ENCODE measurements around the gene TMEM54.
A peak's percentile ranks its signal among the peaks of the same experiment; 100 is the strongest.

The TMEM54 gene, protein sequence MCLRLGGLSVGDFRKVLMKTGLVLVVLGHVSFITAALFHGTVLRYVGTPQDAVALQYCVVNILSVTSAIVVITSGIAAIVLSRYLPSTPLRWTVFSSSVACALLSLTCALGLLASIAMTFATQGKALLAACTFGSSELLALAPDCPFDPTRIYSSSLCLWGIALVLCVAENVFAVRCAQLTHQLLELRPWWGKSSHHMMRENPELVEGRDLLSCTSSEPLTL

DNA sequence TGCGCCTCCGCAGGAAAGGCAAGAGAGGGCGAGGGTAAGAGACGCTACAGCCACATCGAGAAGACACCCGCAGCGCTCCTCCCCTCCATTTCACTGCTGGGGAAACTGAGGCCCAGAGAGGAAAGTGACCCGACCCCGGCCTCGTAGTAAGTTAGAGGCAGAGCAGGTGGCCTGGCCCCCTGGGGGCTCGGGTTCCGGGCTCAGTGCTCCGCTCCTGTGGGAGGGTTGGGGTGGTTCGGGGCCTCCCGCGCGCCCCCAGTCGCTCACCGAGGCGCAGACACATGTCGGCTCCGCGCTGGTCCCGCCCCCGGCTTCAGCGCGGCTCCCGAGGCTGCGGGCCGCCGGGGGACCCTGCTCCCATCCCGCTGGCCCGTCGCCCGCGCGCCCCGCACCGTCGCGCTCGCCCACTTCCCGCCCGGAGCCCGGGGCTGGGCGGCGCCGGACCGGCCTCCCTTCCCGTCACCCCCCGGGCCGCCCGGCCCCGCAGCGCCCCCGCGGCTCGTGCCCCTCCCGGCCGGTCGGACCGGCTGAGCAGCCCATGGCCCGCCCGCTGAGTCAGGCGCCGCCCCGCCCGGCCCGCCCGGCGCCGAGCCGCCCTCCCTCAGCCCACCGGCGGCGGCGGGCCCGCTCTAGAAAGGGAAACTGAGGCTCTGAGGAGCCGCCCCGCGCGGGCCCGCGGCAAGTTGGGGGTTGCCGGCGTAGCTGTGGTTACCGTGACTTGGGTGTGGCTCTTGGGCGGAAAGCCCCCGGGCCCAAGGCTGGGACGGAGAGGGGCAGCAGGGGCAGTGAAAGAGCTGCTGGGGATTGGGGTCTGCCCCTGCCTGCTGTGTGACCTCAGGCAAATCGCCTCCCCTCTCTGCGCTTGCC, at the start of gene TMEM54:
Gene TMEM54 (minus strand): TSS at position 434 of the 867 bp plus-strand sequence. CDS start 151 bp downstream, at position 283.
- H3K9me3 Mint-ChIP-seq = no peaks in the 10 kb centered on the region
- no peaks in the 10 kb centered on the region for H3K36me3 Mint-ChIP-seq
- DNase-seq (no peak), ATAC-seq (replicated peaks) (peak; percentile 69 to 72)
- peak within 1 kb of the TSS; percentile 82 for H3K27ac Mint-ChIP-seq
- peak within 1 kb of the TSS; percentile 81 to 82 for H3K4me3 Mint-ChIP-seq
- H3K27me3 Mint-ChIP-seq = peaks cover 45 to 69% of the 10 kb centered on the region in 2 donors
- H3K4me1 Mint-ChIP-seq = peaks cover 5 to 11% of the 10 kb centered on the region in 2 donors

DNA sequence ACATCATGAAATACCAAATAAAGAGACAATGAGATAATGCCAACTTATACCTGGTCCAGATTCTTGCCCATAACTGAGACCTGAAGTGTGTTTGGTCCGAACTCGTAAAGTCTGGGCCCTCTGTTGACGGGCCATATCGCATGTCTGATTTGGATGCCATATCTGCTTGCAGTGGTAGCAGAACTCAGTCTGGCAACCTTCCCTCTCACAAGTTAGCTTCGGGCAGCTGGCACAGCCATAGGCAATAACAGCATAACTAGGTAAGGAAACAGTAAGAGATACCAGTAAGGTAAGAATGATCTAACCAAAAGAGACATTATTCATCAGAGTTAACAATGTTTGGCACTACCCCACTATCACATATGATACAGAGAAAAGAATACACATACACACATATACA, 48.3 kb upstream of the TMEM54 start:
- H3K4me3 Mint-ChIP-seq = no peak overlapping the region
- peaks cover 25 to 33% of the 10 kb centered on the region in 2 donors for H3K36me3 Mint-ChIP-seq
- peaks cover 15 to 31% of the 10 kb centered on the region in 2 donors for H3K4me1 Mint-ChIP-seq
- H3K27me3 Mint-ChIP-seq = no peaks in the 10 kb centered on the region
- no peak overlapping the region for H3K27ac Mint-ChIP-seq
- ATAC-seq (replicated peaks) (no peak), DNase-seq (no peak)
- no peaks in the 10 kb centered on the region for H3K9me3 Mint-ChIP-seq

DNA sequence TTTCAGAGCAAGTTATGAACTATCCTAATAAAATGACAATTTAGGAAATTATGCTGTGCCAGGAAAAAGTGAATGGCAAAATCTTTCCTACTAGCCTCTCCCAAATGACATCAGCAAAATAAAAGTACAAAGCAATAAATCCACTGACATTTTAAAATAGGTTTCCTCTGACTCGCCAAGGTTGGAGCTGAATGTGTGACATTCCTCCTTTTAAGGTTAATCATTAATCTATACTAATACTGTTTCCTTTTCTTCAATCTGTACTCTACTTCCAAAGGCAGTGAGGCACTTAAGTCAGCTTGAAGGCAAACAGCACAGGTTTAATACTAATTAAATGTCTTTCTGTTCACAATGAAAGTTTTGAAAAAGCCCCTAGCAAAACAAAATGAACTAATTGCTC, 47.7 kb upstream of the TMEM54 start:
- no peaks in the 10 kb centered on the region for H3K27me3 Mint-ChIP-seq
- DNase-seq (no peak), ATAC-seq (replicated peaks) (no peak)
- H3K27ac Mint-ChIP-seq = no peak overlapping the region
- no peak overlapping the region for H3K4me3 Mint-ChIP-seq
- peaks cover 31 to 39% of the 10 kb centered on the region in 2 donors for H3K36me3 Mint-ChIP-seq
- peaks cover 15 to 31% of the 10 kb centered on the region in 2 donors for H3K4me1 Mint-ChIP-seq
- no peaks in the 10 kb centered on the region for H3K9me3 Mint-ChIP-seq

DNA sequence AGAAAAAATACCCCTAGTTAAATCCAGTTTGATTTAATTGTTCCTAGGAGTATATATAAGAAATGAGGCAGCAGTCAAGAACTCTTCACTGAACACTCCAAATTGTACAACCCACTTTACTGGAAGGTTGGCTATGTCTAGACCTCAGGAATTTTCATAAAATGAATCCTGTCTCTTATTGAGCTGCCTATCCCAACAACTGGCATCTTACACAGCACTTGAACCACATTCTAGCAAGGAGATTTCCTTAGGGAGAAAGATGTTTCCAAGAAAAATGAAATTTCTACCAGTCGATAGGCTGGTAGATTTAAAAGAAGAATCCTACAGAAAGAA, 47.2 kb upstream of the TMEM54 start:
- Mint-ChIP-seq H3K4me3 (no peak overlapping the region), H3K9me3 (no peaks in the 10 kb centered on the region), H3K4me1 (peaks cover 12 to 27% of the 10 kb centered on the region in 2 donors), H3K36me3 (peaks cover 34 to 44% of the 10 kb centered on the region in 2 donors), H3K27ac (no peak overlapping the region), H3K27me3 (no peaks in the 10 kb centered on the region)
- ATAC-seq (replicated peaks) = no peak
- no peak for DNase-seq

DNA sequence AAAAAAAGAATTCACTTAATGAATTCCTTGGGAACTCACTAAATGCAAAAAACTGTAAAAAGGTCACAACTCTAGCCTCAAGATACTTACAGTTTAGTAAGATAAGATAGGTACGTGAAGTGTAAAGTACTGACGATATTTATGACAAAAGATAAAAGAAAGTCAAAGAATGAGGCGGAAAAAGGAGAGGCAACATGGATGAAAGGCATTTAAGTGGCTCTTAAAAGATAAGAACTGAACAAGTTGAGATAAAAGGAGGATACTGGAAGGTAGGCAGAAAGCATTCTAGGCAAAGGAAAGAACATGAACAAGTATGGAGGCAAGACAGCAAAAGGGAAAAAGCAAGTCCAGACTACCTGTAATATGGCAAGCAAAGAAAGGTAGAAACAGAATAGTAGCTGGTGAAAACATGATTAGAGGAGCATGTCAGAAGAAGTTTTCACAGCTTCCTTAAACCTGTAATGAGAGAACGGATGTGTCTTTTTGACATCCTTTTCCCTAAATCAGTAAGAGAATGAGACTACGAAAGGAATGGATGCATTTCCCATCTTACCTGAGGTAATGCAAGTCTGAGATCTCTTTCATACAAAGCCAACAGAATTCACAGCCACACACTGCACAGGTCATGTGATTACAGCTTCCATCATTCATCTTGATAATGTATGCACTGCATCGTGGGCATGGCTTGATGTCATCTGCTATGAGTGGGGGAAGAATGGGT, 46.6 kb upstream of the TMEM54 start:
- peaks cover 9 to 22% of the 10 kb centered on the region in 2 donors for H3K4me1 Mint-ChIP-seq
- H3K27me3 Mint-ChIP-seq = no peaks in the 10 kb centered on the region
- no peak for DNase-seq
- H3K4me3 Mint-ChIP-seq = no peak overlapping the region
- H3K36me3 Mint-ChIP-seq = peaks cover 32 to 43% of the 10 kb centered on the region in 2 donors
- no peak for ATAC-seq (replicated peaks)
- H3K27ac Mint-ChIP-seq = no peak overlapping the region
- no peaks in the 10 kb centered on the region for H3K9me3 Mint-ChIP-seq

DNA sequence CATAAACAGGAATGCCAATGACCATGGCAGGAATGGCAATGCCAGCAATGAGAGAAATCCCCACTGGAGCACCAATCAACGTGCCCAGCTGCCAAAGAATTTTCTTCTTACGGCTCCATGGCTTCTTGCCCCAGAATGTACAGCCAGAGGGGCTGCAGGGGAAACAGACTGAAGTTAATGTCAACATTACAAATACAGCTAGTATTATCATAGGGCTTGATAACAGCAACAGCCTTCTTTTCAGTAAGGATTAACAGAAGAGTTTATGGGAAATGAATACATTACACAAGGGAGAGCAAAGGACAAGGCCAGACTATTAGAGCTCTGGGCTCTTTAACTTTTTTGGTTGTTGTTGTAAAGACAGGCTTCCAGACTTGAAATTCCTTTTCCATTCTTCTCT, 45.2 kb upstream of the TMEM54 start:
- Mint-ChIP-seq H3K27me3 (no peaks in the 10 kb centered on the region), H3K9me3 (no peaks in the 10 kb centered on the region), H3K4me3 (no peak overlapping the region), H3K27ac (no peak overlapping the region), H3K4me1 (peaks cover 9 to 17% of the 10 kb centered on the region in 2 donors), H3K36me3 (peaks cover 33 to 46% of the 10 kb centered on the region in 2 donors)
- ATAC-seq (replicated peaks) (no peak), DNase-seq (no peak)

DNA sequence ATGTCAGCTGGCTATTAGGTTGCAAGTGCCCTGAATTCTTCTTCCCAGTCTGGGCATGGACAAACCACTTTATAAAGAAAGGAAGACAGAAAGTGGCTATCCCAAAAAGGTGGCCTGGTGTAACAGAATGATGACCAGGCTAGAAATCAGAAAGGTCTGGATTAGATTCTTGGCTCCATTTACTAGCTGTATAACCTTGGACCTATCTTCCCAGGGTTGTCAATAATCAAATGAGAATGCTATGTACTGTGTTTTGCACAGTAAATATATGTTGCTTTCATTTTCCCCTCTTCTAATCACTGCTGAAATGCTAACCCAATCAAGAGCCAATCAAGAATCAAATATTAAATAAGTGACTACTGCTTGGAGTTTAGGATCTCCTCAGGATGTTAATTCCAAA, 43.0 kb upstream of the TMEM54 start:
- H3K4me1 Mint-ChIP-seq = peaks cover 6 to 18% of the 10 kb centered on the region in 2 donors
- ATAC-seq (replicated peaks) (no peak), DNase-seq (no peak)
- H3K36me3 Mint-ChIP-seq = peaks cover 40 to 56% of the 10 kb centered on the region in 2 donors
- no peak overlapping the region for H3K4me3 Mint-ChIP-seq
- no peak overlapping the region for H3K27ac Mint-ChIP-seq
- no peaks in the 10 kb centered on the region for H3K9me3 Mint-ChIP-seq
- no peaks in the 10 kb centered on the region for H3K27me3 Mint-ChIP-seq

DNA sequence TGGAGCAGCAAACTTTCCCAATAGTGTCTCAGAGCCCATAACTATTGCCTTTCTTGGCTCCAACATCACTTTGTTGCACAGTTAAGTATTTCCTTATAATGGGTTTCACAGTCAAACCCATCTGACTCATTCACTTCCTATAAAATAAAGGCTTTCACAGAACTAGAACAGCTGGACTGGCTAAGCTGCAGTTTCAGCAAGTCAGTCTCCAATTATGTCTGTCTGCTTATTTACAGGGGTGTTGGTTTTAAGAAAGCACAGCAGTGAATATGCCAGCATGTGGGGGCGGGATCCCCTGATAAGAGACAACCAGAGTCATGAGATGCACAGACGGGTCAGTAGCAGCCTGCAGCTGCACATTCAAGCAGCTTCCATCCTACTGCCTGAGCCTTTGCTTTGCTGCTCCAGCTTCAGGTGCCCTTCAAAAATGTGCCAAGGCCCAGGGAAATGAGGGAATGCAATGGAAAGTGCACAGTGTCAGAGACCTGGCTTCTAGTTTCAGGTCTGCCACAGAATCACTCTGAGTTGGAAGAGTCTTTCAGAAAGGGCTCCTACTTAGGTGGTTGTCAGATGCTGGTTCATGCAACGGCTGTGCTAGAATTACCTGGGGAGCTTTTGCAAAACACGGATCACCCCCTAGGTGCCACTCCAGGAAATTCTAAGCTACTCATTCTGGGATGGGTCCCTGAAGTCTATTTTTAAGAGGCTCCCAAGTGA, 38.6 kb upstream of the TMEM54 start:
- DNase-seq (no peak), ATAC-seq (replicated peaks) (peak; percentile 14 to 34)
- Mint-ChIP-seq H3K9me3 (no peaks in the 10 kb centered on the region), H3K4me1 (peaks cover 4 to 13% of the 10 kb centered on the region in 2 donors), H3K27ac (no peak overlapping the region), H3K4me3 (no peak overlapping the region), H3K36me3 (peaks cover 41 to 50% of the 10 kb centered on the region in 2 donors), H3K27me3 (no peaks in the 10 kb centered on the region)

DNA sequence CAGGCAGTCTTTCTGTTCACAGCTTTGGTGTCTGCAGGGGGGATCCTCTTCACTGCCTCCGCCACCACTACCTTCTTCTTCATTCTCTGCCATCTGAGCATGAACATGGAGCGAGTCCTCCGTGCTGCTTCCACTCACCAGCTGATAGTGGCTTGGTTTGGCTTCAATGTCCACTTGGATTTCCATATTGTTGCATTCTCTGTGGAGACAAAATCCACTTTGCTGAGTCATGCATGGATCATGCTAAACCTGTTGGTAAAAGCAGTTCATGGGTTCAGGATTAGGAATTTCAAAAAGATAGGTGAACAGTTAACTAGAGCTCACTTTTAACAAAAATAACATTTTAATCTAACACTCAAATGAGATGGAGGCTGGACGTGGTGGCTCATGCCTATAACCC, 35.9 kb upstream of the TMEM54 start:
- no peaks in the 10 kb centered on the region for H3K9me3 Mint-ChIP-seq
- ATAC-seq (replicated peaks) = no peak
- H3K4me3 Mint-ChIP-seq = no peak overlapping the region
- H3K36me3 Mint-ChIP-seq = peaks cover 28 to 36% of the 10 kb centered on the region in 2 donors
- H3K27ac Mint-ChIP-seq = peak overlapping the region; percentile 60
- H3K4me1 Mint-ChIP-seq = peaks cover 4 to 22% of the 10 kb centered on the region in 2 donors
- DNase-seq = no peak
- H3K27me3 Mint-ChIP-seq = no peaks in the 10 kb centered on the region

DNA sequence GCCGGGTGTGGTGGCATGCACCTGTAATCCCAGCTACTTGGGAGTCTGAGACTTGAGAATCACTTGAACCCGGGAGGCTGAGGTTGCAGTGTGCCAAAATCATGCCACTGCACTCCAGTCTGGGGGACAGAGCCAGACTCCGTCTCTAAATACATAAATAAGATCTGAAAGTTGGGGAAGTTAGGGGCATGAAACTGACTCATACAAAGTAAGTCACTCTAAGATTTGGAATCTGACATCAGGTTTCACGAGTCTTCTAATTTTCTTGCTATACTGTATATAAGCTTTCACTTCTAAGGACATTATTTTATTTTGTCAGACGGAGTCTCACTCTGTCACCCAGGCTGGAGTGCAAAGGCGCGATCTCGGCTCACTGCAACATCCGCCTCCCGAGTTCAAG, 33.3 kb upstream of the TMEM54 start:
- Mint-ChIP-seq H3K27ac (no peak overlapping the region), H3K36me3 (peaks cover 20 to 26% of the 10 kb centered on the region in 2 donors), H3K9me3 (no peaks in the 10 kb centered on the region), H3K4me1 (peaks cover 2 to 11% of the 10 kb centered on the region in 2 donors), H3K4me3 (no peak overlapping the region), H3K27me3 (no peaks in the 10 kb centered on the region)
- DNase-seq = no peak
- ATAC-seq (replicated peaks) = no peak

DNA sequence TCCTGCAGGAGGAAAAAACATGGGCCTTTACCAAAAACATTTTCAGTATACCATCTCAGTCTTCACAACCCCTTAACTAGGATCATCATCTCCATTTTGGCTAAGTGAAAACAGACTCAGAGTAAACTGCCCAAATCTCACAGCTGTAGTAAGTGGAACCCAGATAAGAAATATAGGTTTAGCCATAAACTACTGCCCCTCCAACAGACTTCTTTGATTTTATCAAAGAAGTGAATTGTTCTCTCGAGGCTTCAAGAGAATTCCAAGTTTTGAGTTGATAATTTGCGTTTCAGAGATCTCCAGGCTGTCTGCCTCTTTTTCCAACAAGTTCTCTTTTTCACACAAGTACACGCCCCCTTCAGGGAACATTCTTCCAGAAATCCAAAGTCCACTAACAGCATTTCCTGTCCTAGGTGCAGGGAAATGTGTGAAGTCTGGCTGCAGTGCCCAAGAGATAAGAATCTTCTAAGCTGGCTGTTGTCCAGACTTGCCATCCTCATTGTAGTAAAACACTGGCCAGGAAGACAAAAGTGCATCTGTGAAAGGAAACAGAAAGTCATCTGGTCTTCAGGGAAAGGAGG, 32.6 kb upstream of the TMEM54 start:
- Mint-ChIP-seq H3K9me3 (no peaks in the 10 kb centered on the region), H3K36me3 (peaks cover 16 to 20% of the 10 kb centered on the region in 2 donors), H3K4me3 (no peak overlapping the region), H3K27me3 (no peaks in the 10 kb centered on the region), H3K4me1 (peaks cover 0 to 9% of the 10 kb centered on the region in 2 donors), H3K27ac (no peak overlapping the region)
- no peak for ATAC-seq (replicated peaks)
- DNase-seq = no peak

DNA sequence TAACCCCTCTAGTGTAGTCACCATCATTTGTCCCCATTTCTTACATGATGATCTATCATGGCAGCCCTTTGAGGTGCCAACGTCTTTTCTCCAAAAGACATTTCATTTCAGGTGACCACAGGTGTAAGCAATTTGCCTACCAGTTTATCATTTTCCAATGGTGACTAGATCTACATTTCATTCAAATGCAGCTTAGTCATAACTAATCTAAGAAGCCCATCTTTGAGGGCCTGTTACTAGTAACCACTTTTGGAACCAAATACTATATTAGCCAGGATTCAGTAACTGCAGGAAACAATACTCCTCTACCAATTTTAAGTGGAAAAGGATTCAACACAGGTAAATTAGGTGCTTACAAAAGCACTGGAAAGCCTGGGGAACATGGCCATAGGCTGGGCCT, 30.6 kb upstream of the TMEM54 start:
- Mint-ChIP-seq H3K36me3 (peaks cover 4 to 14% of the 10 kb centered on the region in 2 donors), H3K27me3 (peaks cover 0 to 5% of the 10 kb centered on the region in 2 donors), H3K4me1 (peaks cover 0 to 9% of the 10 kb centered on the region in 2 donors), H3K27ac (no peak overlapping the region), H3K4me3 (no peak overlapping the region), H3K9me3 (no peaks in the 10 kb centered on the region)
- ATAC-seq (replicated peaks) (no peak), DNase-seq (no peak)

DNA sequence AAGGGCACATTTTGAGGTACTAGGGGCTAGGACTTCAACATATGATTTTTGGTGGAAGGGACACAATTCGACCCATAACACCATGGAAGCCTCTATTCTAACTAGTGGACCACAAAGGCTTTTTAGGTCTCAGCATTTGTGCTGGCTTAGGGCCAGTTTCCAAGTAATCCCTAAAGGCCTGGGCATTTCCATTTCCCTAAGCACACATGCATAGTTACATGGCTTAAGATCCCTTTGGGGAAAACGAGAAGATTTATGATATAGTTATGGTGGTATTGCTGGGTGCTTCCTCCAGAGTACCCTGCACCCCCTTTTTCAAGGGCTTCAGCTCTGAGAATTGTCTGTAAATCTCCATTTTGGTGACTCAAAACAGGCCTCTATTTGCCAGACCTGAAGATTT, 28.2 kb upstream of the TMEM54 start:
- DNase-seq = no peak
- Mint-ChIP-seq H3K4me3 (no peak overlapping the region), H3K36me3 (peaks cover 0 to 9% of the 10 kb centered on the region in 2 donors)

More for the DNA sequence above, 28.2 kb upstream of the TMEM54 start:
- ATAC-seq (replicated peaks) = no peak
- Mint-ChIP-seq H3K9me3 (no peaks in the 10 kb centered on the region), H3K27ac (no peak overlapping the region), H3K27me3 (peaks cover 22 to 23% of the 10 kb centered on the region in 2 donors), H3K4me1 (peaks cover 13 to 26% of the 10 kb centered on the region in 2 donors)
